Astrocyte of the cerebellum (primary cell): Measurements from ENCODE around the gene TNNI3.

ENCODE experiments used
- DNase-seq: peaks from one replicate; pipeline ENCODE4 v3.0.0-alpha.2; 2011; ENCODE audit warnings: low read depth
- H3K4me3 ChIP-seq: 2 replicates; pipeline ENCODE4 v1.5.1; 2011; ENCODE audit warnings: mild to moderate bottlenecking, low read depth, low read length, moderate library complexity
- CTCF ChIP-seq: IDR thresholded peaks from 2 replicates; pipeline ENCODE4 v1.5.1; 2012; ENCODE audit warnings: low read length, low read depth, moderate library complexity, mild to moderate bottlenecking; ENCODE audit errors: missing control alignments
- in situ Hi-C: cut with HindIII; loops from 2 replicates; pipeline ENCODE4 v1.10.0; 2017; ENCODE audit warnings: low sequenced_read_pairs

TNNI3 gene

GRCh38 chr19:55137915-55138314 is 19.6 kb downstream of the TNNI3 start:
- DNase-seq, result no peak
- TF ChIP-seq CTCF, result no peak
- in situ Hi-C loops, result no loop called here
- no peak overlapping the region for H3K4me3 ChIP-seq

GRCh38 chr19:55136399-55137102 is 21.0 kb downstream of the TNNI3 start:
- H3K4me3 ChIP-seq, result no peak overlapping the region
- DNase-seq, result no peak
- no peak for TF ChIP-seq CTCF
- in situ Hi-C loops, result no loop called here

GRCh38 chr19:55134736-55135135 is 22.8 kb downstream of the TNNI3 start:
- TF ChIP-seq CTCF, result no peak
- in situ Hi-C loops, result no loop called here
- DNase-seq, result no peak
- H3K4me3 ChIP-seq, result no peak overlapping the region

GRCh38 chr19:55133639-55134444 is 23.7 kb downstream of the TNNI3 start:
- no peak for DNase-seq
- no peak for TF ChIP-seq CTCF
- in situ Hi-C loops, result no loop called here
- H3K4me3 ChIP-seq, result no peak overlapping the region

GRCh38 chr19:55132453-55133129 is 24.9 kb downstream of the TNNI3 start:
- in situ Hi-C loops, result no loop called here
- H3K4me3 ChIP-seq, result no peak overlapping the region
- no peak for DNase-seq
- TF ChIP-seq CTCF, result peak; percentile 16

- H3K4me3 ChIP-seq, result no peak overlapping the region
- TF ChIP-seq CTCF, result no peak
- in situ Hi-C loops, result no loop called here
- DNase-seq, result no peak
Observed at GRCh38 chr19:55131421-55131820, 26.1 kb downstream of the TNNI3 start.
